ENCODE results near the gene LHFPL5.

- no peak for TF ChIP-seq CTCF (conservative IDR thresholded peaks at IDR 0.05 in 1 of 2, IDR thresholded peaks at IDR 0.05 in 1 of 2; ENCODE audit: extremely low read depth in 1 of 2, insufficient read depth in 1 of 2, low read depth in 1 of 2, low read length in 2 of 2)
- TF ChIP-seq EZH2 (IDR thresholded peaks at IDR 0.05; ENCODE audit: borderline replicate concordance, low read length) = no peak
Measured at GRCh38 chr6:35824552-35825192, 19.5 kb downstream of the LHFPL5 start.

Measured in mammary epithelial cell (primary cell).